ENCODE results near the gene TTLL11. TPM values are rescaled to one million over a fixed set of nuclear protein-coding genes. Genes with fewer than 3 reads are reported as not detected.

TTLL11 gene
- polyA plus RNA-seq, 1 donor (not counting 4 experiments of a cell fraction or from before 2014, with no cell fraction given) = 8.0 TPM

GRCh38 chr9:121858788-121859187, 234.3 kb downstream of the TTLL11 start:
- no peak for DNase-seq (ENCODE audit: low read depth, low spot score)
- dilution Hi-C loops (cut with MboI; ENCODE audit: extremely low pct_ligation_motif_present, low sequenced_read_pairs) = no loop called here

GRCh38 chr9:121857928-121858327, 235.2 kb downstream of the TTLL11 start:
- Histone ChIP-seq H4K20me1 (ENCODE audit: control insufficient read depth, extremely low read depth, insufficient read depth, low read length) (no peaks in the 10 kb centered on the region), H3K27me3 (ENCODE audit: control insufficient read depth, extremely low read depth, insufficient read depth, low read length) (no peaks in the 10 kb centered on the region), H3K27ac (ENCODE audit: control insufficient read depth, insufficient read depth, low read length) (no peak overlapping the region), H3K4me3 (ENCODE audit: control insufficient read depth in 2 of 3, extremely low read depth in 1 of 3, insufficient read depth in 2 of 3, low read depth in 1 of 3, low read length in 3 of 3) (no peak overlapping the region), H3K9ac (ENCODE audit: control insufficient read depth, extremely low read depth, insufficient read depth, low read length) (no peak overlapping the region), H3K9me3 (ENCODE audit: control insufficient read depth, low read depth, low read length) (no peaks in the 10 kb centered on the region), H3K4me1 (ENCODE audit: control insufficient read depth, extremely low read depth, insufficient read depth, low read length) (no peaks in the 10 kb centered on the region), H3K79me2 (ENCODE audit: control insufficient read depth, insufficient read depth, low read length) (no peaks in the 10 kb centered on the region), H2AFZ (ENCODE audit: control insufficient read depth, low read length) (no peak overlapping the region), H3K4me2 (ENCODE audit: control insufficient read depth, extremely low read depth, insufficient read depth, low read depth, low read length) (no peak overlapping the region), H3K9me1 (ENCODE audit: control insufficient read depth, extremely low read depth, insufficient read depth, low read length) (no peaks in the 10 kb centered on the region), H3K36me3 (ENCODE audit: control insufficient read depth in 2 of 2, extremely low read depth in 1 of 2, insufficient read depth in 2 of 2, low read length in 2 of 2) (peaks cover 6 to 22% of the 10 kb centered on the region in 2 experiments)
- FAIRE-seq (no peak), DNase-seq (ENCODE audit: low read depth, low spot score) (no peak)
- TF ChIP-seq EZH2 (IDR thresholded peaks at IDR 0.05; ENCODE audit: low read length) = no peak
- no peak for TF ChIP-seq CTCF (optimal IDR thresholded peaks at IDR 0.05 in 1 of 3, IDR thresholded peaks at IDR 0.05 in 1 of 3, conservative IDR thresholded peaks at IDR 0.05 in 1 of 3; ENCODE audit: extremely low read depth in 1 of 3, insufficient read depth in 2 of 3, low read length in 3 of 3)
- dilution Hi-C loops (cut with MboI; ENCODE audit: extremely low pct_ligation_motif_present, low sequenced_read_pairs) = no loop called here

More at GRCh38 chr9:121858788-121859187, 234.3 kb downstream of the TTLL11 start:
- H3K36me3 ChIP-seq (ENCODE audit: control insufficient read depth in 2 of 2, extremely low read depth in 1 of 2, insufficient read depth in 2 of 2, low read length in 2 of 2) = peaks cover 4 to 27% of the 10 kb centered on the region in 2 experiments
- no peak overlapping the region for H2AFZ ChIP-seq (ENCODE audit: control insufficient read depth, low read length)
- no peak for FAIRE-seq
- H3K27ac ChIP-seq (ENCODE audit: control insufficient read depth, insufficient read depth, low read length) = no peak overlapping the region
- H3K4me3 ChIP-seq (ENCODE audit: control insufficient read depth in 2 of 3, extremely low read depth in 1 of 3, insufficient read depth in 2 of 3, low read depth in 1 of 3, low read length in 3 of 3) = no peak overlapping the region
- no peak overlapping the region for H3K9ac ChIP-seq (ENCODE audit: control insufficient read depth, extremely low read depth, insufficient read depth, low read length)
- H3K79me2 ChIP-seq (ENCODE audit: control insufficient read depth, insufficient read depth, low read length) = no peaks in the 10 kb centered on the region
- no peaks in the 10 kb centered on the region for H3K4me1 ChIP-seq (ENCODE audit: control insufficient read depth, extremely low read depth, insufficient read depth, low read length)
- no peaks in the 10 kb centered on the region for H3K9me3 ChIP-seq (ENCODE audit: control insufficient read depth, low read depth, low read length)
- no peaks in the 10 kb centered on the region for H3K9me1 ChIP-seq (ENCODE audit: control insufficient read depth, extremely low read depth, insufficient read depth, low read length)
- no peaks in the 10 kb centered on the region for H4K20me1 ChIP-seq (ENCODE audit: control insufficient read depth, extremely low read depth, insufficient read depth, low read length)
- TF ChIP-seq EZH2 (IDR thresholded peaks at IDR 0.05; ENCODE audit: low read length) (no peak), CTCF (optimal IDR thresholded peaks at IDR 0.05 in 1 of 3, IDR thresholded peaks at IDR 0.05 in 1 of 3, conservative IDR thresholded peaks at IDR 0.05 in 1 of 3; ENCODE audit: extremely low read depth in 1 of 3, insufficient read depth in 2 of 3, low read length in 3 of 3) (no peak)
- no peaks in the 10 kb centered on the region for H3K27me3 ChIP-seq (ENCODE audit: control insufficient read depth, extremely low read depth, insufficient read depth, low read length)
- H3K4me2 ChIP-seq (ENCODE audit: control insufficient read depth, extremely low read depth, insufficient read depth, low read depth, low read length) = no peak overlapping the region

Data from keratinocyte (primary cell).